ENCODE data around the gene ADIPOQ. TPM values are rescaled to one million over a fixed set of nuclear protein-coding genes. Genes with fewer than 3 reads are reported as not detected.

The ADIPOQ gene
- total and polyA plus RNA-seq, 2 of the 13 experiments (the other 11 are each of a cell fraction or from before 2014, with no cell fraction given), result not detected

DNA sequence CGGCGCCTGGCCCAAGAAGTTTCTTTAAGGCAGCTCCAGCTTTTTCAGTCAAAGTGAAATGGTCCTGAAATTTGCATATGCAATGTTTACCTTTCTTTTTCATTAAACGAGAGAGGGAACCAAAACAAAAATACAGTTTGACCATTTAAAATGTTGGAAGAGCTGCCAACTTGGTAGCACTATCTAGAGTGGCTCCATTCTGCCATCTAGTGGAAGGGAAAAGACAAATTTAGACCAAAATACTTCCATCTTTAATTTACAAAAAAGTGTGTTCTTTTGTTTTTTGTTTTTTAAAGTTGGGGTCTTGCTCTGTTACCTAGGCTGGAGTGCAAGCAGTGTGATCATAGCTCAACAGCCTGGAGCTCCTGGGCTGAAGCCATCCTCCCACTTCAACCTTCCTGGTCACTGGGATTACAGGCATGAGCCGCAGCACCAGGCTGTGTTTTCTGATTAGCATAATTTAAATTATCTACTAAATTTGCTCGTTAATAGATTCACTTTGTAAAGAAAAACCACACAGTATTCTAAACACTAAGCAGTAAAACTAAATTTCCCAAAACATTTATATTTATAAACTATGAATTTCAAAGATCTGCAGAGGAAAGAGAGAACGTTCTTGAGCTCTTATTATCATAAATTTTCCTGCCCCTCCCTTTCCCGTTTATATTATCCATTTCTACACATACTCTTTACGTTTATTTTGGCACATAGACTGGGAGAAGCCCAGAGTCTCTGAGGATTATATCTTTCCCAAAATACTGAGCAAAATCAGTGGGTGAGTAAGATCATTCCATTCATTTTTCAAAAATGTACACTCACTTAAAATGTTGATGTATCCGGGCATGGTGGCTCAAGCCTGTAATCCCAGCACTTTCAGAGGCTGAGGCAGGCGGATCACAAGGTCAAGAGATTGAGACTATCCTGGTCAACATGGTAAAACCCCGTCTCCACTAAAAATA is 20.8 kb upstream of the ADIPOQ start:
- Histone ChIP-seq H3K36me3 (replicated peaks in 1 of 2; ENCODE audit: control insufficient read depth in 1 of 2, insufficient read depth in 2 of 2, low read length in 2 of 2) (no peaks in the 10 kb centered on the region), H3K4me1 (ENCODE audit: insufficient read depth, low read length) (peaks cover 59% of the 10 kb centered on the region), H3K27me3 (ENCODE audit: control insufficient read depth in 1 of 2, insufficient read depth in 2 of 2, low read length in 2 of 2) (peaks cover 0 to 26% of the 10 kb centered on the region in 2 experiments), H3K27ac (ENCODE audit: extremely low read length, insufficient read depth, low read length) (no peak overlapping the region), H3K79me2 (ENCODE audit: insufficient read depth, low read length) (no peaks in the 10 kb centered on the region), H4K20me1 (ENCODE audit: insufficient read depth, low read length) (no peaks in the 10 kb centered on the region), H3K9me3 (ENCODE audit: low read length) (no peaks in the 10 kb centered on the region), H3K4me3 (replicated peaks in 1 of 3; ENCODE audit: insufficient read depth in 1 of 3, low read depth in 2 of 3, low read length in 3 of 3) (no peak overlapping the region), H2AFZ (ENCODE audit: low read length) (no peak overlapping the region), H3K4me2 (ENCODE audit: low read depth, low read length) (no peak overlapping the region), H3K9ac (ENCODE audit: insufficient read depth, low read depth, low read length) (no peak overlapping the region)
- DNase-seq (ENCODE audit: low spot score) (peak; percentile 56), FAIRE-seq (peak; percentile 89), ATAC-seq (no peak)
- in situ Hi-C loops (cut with HindIII; ENCODE audit: extremely low pct_ligation_motif_present, low pct_unique_long_range_greater_than_20kb), result loop anchor here (25.0 kb wide), 2 partner anchors 559 to 834 kb away; no protein-coding TSS in a partner anchor
- CTCF ChIA-PET (ENCODE audit: low intra/inter-chr PET ratio, low total read pairs), result interaction anchor here (1.2 kb wide), 1 partner anchor 207 kb away, joined by 5 read pairs; no protein-coding TSS in a partner anchor
- intact Hi-C loops (cut with micrococcal nuclease; ENCODE audit: unreplicated experiment), result loop anchor here (1.0 to 2.0 kb wide), 2 partner anchors 207 to 269 kb away; no protein-coding TSS in a partner anchor
- 30% methylated on average over 11 of the region's 11 CpGs for WGBS (ENCODE audit: low lambda C conversion rate)
- POLR2A ChIA-PET, result interaction anchor here (0.5 to 1.8 kb wide), 4 partner anchors 15 to 556 kb away, joined by 3 to 7 read pairs (median 4); partner anchors contain the start of gene EIF4A2
- BruUV-seq (replicated peaks), result no TSS peak
- no peak for TF ChIP-seq ZNF768 (CRISPR knock-in tag; IDR thresholded peaks at IDR 0.05)
- TF ChIP-seq, protein P1, sequence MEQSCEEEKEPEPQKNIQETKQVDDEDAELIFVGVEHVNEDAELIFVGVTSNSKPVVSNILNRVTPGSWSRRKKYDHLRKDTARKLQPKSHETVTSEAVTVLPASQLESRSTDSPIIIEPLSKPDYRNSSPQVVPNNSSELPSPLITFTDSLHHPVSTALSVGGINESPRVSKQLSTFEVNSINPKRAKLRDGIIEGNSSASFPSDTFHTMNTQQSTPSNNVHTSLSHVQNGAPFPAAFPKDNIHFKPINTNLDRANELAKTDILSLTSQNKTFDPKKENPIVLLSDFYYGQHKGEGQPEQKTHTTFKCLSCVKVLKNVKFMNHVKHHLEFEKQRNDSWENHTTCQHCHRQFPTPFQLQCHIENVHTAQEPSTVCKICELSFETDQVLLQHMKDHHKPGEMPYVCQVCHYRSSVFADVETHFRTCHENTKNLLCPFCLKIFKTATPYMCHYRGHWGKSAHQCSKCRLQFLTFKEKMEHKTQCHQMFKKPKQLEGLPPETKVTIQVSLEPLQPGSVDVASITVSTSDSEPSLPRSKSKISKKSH (CRISPR knock-in tag; IDR thresholded peaks at IDR 0.05; ENCODE audit: borderline replicate concordance), result no peak
- no peak for TF ChIP-seq ZFAT (CRISPR knock-in tag; conservative IDR thresholded peaks at IDR 0.05)
- TF ChIP-seq, protein P2, sequence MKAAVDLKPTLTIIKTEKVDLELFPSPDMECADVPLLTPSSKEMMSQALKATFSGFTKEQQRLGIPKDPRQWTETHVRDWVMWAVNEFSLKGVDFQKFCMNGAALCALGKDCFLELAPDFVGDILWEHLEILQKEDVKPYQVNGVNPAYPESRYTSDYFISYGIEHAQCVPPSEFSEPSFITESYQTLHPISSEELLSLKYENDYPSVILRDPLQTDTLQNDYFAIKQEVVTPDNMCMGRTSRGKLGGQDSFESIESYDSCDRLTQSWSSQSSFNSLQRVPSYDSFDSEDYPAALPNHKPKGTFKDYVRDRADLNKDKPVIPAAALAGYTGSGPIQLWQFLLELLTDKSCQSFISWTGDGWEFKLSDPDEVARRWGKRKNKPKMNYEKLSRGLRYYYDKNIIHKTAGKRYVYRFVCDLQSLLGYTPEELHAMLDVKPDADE (CRISPR knock-in tag; IDR thresholded peaks at IDR 0.05), result no peak
- no peak for TF ChIP-seq KLF11 (CRISPR knock-in tag; IDR thresholded peaks at IDR 0.05)
- TF ChIP-seq PAWR (CRISPR knock-in tag; IDR thresholded peaks at IDR 0.05; ENCODE audit: borderline replicate concordance), result no peak
- TF ChIP-seq ZNF607 (CRISPR knock-in tag; IDR thresholded peaks at IDR 0.05; ENCODE audit: borderline replicate concordance), result no peak
- TF ChIP-seq, protein P3, sequence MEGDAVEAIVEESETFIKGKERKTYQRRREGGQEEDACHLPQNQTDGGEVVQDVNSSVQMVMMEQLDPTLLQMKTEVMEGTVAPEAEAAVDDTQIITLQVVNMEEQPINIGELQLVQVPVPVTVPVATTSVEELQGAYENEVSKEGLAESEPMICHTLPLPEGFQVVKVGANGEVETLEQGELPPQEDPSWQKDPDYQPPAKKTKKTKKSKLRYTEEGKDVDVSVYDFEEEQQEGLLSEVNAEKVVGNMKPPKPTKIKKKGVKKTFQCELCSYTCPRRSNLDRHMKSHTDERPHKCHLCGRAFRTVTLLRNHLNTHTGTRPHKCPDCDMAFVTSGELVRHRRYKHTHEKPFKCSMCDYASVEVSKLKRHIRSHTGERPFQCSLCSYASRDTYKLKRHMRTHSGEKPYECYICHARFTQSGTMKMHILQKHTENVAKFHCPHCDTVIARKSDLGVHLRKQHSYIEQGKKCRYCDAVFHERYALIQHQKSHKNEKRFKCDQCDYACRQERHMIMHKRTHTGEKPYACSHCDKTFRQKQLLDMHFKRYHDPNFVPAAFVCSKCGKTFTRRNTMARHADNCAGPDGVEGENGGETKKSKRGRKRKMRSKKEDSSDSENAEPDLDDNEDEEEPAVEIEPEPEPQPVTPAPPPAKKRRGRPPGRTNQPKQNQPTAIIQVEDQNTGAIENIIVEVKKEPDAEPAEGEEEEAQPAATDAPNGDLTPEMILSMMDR (CRISPR knock-in tag; IDR thresholded peaks at IDR 0.05), result peak; percentile 69
- TF ChIP-seq SRSF9 (IDR thresholded peaks at IDR 0.05; ENCODE audit: borderline replicate concordance, insufficient read depth, low read depth, low read length, poor library complexity, severe bottlenecking), result no peak
- no peak for TF ChIP-seq PLRG1 (conservative IDR thresholded peaks at IDR 0.05)
- TF ChIP-seq RAD21 (CRISPR knock-in tag; IDR thresholded peaks at IDR 0.05), result 0 out of 2 replicates have a peak, but pooled peaks have one; percentile 52
- TF ChIP-seq ZNF749 (CRISPR knock-in tag; IDR thresholded peaks at IDR 0.05; ENCODE audit: borderline replicate concordance), result no peak
- TF ChIP-seq ZNF703 (CRISPR knock-in tag; IDR thresholded peaks at IDR 0.05; ENCODE audit: borderline replicate concordance), result no peak
- TF ChIP-seq SMC3 (IDR thresholded peaks at IDR 0.05; ENCODE audit: low read length), result peak; percentile 48; the same call in 1 of the 2 replicates
- TF ChIP-seq ZNF569 (CRISPR knock-in tag; IDR thresholded peaks at IDR 0.05; ENCODE audit: borderline replicate concordance), result no peak
- TF ChIP-seq STAG1 (CRISPR knock-in tag; IDR thresholded peaks at IDR 0.05), result peak; percentile 78
- TF ChIP-seq, protein P4, sequence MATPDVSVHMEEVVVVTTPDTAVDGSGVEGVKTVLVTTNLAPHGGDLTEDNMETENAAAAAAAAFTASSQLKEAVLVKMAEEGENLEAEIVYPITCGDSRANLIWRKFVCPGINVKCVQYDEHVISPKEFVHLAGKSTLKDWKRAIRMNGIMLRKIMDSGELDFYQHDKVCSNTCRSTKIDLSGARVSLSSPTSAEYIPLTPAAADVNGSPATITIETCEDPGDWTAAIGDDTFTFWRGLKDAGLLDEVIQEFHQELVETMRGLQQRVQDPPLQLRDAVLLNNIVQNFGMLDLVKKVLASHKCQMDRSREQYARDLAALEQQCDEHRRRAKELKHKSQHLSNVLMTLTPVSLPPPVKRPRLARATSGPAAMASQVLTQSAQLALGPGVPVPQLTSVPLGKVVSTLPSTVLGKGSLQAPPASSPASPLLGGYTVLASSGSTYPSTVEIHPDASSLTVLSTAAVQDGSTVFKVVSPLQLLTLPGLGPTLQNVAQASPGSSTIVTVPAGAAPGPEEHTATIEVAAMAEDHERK (CRISPR knock-in tag; IDR thresholded peaks at IDR 0.05; ENCODE audit: low read depth), result no peak
